ENCODE results near the gene NFIA.

GRCh38 chr1:61117283-61117682 is 34.9 kb downstream of the NFIA start:
- TF ChIP-seq CTCF (conservative IDR thresholded peaks at IDR 0.05; ENCODE audit: low read depth, low read length) (no peak), EZH2 (IDR thresholded peaks at IDR 0.05; ENCODE audit: borderline replicate concordance, low read depth, low read length, poor library complexity, severe bottlenecking) (no peak)
